Measurements from ENCODE around the gene PLA2G7.

The PLA2G7 gene

GRCh38 chr6:46688966-46689335 lies 46.2 kb downstream of the PLA2G7 start:
- no peak for DNase-seq (ENCODE audit: low read depth)

GRCh38 chr6:46688117-46688965 lies 46.8 kb downstream of the PLA2G7 start:
- DNase-seq (ENCODE audit: low read depth), result no peak

- DNase-seq (ENCODE audit: low read depth), result no peak
Measured at GRCh38 chr6:46687619-46688097, 47.5 kb downstream of the PLA2G7 start, which contains the start of gene TDRD6. TSS of gene TDRD6 (plus strand) at chr6:46687885. CDS start at chr6:46688129, 244 bp downstream.

GRCh38 chr6:46684771-46685170 lies 50.4 kb downstream of the PLA2G7 start:
- DNase-seq (ENCODE audit: low read depth), result no peak

- no peak for DNase-seq (ENCODE audit: low read depth)
Measured at GRCh38 chr6:46677314-46677654, 57.9 kb downstream of the PLA2G7 start.

GRCh38 chr6:46676604-46677313 lies 58.4 kb downstream of the PLA2G7 start:
- no peak for DNase-seq (ENCODE audit: low read depth)

- DNase-seq (ENCODE audit: low read depth), result no peak
Measured at GRCh38 chr6:46674410-46674809, 60.8 kb downstream of the PLA2G7 start.

GRCh38 chr6:46667377-46667776 lies 67.8 kb downstream of the PLA2G7 start:
- DNase-seq (ENCODE audit: low read depth), result no peak

- DNase-seq (ENCODE audit: low read depth), result no peak
Measured at GRCh38 chr6:46661483-46661882, 73.7 kb downstream of the PLA2G7 start.

GRCh38 chr6:46657642-46658041 lies 77.5 kb downstream of the PLA2G7 start:
- no peak for DNase-seq (ENCODE audit: low read depth)

- no peak for DNase-seq (ENCODE audit: low read depth)
Measured at GRCh38 chr6:46655803-46656202, 79.4 kb downstream of the PLA2G7 start.
